Dedifferentiated amniotic fluid mesenchymal stem cell (primary cell): Measurements from ENCODE around the gene SORCS2.

Source experiments
- DNase-seq: peaks from one replicate; pipeline ENCODE4 v3.0.0-alpha.2; 2016; ENCODE audit errors: extremely low spot score

The SORCS2 gene

DNA sequence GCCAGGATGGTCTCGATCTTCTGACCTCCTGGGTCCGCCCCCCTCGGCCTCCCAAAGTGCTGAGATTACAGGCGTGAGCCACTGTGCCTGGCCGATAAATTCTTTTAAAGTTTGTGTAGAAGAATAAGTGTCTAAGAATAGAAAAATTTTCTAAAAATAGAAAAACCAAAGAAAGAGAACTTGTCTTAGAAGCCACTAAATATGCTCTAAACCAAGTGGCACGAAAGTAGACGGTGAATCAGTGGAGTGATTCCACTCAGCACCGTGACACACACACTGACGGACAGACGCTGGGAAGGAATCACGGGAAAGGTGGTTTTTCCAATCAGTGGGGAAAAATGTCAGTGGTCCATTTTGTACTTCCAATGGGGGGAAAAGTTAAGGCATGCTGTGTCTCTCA, 315.0 kb downstream of the SORCS2 start:
- no peak for DNase-seq

DNA sequence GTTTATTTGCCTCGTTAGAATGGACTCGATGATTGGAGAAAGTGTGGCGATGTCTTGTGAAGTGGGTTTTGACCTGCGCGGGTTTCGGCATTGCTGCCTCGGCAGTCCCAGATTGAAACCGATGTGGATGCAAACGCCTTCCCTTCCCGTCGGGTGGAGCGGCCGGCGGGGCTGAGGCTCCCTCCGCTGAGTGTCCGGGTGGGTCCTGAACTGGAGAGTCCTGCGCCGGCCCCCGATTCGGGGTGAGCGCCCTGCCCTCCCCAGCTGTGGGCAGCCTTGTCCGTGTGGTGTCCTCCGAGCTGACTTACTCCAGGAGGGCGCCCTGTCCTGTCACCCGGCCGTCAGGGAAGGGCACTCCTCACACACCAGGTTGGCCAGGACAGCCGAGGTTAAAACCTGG, 317.7 kb downstream of the SORCS2 start:
- DNase-seq: no peak

DNA sequence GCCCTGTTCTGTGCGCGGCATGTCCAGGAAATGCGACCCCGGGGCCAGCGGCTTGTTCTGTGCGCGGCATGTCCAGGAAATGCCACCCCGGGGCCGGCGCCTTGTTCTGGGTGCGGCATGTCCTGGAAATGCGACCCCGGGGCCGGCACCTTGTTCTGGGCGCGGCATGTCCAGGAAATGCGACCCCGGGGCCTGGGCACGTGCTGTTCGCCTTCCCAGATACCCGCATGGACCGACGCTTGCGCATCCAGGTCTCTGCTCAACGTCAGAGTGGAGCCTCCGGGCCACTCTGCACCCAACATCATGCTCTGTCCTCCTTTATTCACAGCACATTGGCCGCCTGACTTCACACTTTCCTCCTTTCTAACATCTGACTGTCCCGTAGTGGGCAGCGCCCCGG, 318.2 kb downstream of the SORCS2 start:
- no peak for DNase-seq

DNA sequence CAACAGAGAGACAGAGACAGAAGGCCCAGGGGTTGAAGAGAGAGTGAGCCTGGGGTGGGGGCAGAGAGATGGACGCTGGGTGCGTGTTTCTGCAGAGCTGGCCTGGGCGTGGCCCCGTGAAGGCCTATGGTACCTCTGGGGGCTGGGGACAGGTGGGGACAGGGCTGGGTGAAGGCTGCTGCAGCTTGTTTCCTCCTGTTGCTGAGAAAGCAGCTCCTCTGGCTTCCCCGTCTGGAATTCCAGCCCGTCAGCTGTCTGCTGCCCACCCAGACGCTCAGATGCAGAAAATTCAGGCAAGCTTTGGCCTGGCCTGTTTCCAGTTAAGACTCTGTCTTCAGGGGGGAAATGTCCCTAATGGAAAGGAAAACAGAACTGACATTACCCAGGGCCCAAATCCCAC, 319.2 kb downstream of the SORCS2 start:
- DNase-seq: no peak

DNA sequence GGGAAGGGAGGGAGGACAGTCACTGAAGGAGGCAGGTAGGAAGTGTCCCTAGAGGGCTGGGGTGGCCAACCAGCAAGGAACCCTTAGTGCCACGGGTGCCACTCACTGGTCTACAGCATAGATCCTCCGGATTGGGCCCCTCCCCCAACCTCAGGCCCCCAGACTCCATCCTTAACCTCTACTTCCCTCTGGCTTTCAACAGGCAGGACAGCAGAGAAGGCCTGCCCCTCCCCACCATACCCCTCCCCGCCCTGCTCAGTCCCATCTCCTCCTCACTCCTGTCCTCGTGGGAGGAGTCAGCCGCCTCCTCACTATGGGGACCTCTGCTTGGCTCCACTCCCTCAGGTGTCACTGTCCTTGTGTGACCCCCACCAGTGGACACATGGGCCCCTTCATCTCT, 320.1 kb downstream of the SORCS2 start:
- DNase-seq: no peak

DNA sequence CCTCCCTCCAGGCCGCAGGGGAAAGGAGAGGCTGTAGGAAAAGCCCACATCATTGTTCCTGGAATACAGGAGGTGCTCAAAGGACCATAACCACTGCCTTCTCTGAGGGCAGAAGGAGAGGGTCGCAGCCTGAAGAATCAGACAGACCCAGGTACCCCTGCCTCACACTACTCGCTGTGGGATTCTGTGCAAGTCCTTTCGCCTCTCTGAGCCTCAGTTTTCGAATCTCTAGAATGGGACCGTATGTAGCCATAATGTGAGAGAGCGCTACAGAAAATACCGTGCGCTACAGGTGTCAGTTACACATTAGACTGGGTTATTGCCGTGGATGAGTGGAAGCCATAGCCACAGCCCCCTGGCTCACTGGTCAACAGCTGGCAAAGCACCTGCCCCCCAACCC, 320.6 kb downstream of the SORCS2 start:
- no peak for DNase-seq

DNA sequence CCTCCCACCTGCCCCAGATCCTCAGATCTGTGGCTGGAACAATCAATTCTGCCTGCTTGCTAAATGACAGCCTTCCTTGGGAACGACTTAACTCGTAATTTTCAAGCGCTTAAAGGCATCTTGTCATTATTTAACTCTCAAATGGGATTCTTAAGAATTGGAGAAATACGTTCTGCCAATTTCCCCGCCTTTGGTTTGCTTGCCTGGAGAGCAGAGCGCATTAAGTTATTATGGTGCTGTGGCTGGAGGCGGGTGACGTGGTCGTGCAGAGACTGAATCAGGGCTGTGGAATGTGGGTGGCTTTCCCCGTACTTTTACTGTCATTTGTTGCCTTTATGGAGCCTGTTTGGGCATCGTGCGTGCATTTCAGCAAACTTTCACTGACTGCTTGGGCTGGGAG, 321.3 kb downstream of the SORCS2 start:
- DNase-seq: peak; percentile 76

DNA sequence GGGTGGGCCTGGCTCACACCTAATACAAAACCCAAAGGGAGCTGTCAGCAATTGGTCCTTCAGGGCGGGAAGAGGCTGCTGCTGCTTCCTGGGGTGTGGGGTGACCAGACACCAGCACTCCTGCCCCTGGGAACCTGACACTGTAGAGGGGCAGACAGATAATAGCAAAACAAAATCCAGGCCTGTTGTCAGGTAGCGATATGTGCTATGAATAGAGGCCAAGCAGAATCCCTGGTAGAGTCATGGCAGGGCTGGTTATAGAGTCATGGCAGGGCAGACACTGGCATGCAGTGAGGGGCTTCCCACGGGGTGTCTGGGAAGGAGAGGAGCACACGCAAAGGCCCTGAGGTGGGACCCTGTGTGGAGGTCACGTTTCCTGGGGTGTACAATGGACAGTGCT, 321.9 kb downstream of the SORCS2 start:
- DNase-seq: no peak

DNA sequence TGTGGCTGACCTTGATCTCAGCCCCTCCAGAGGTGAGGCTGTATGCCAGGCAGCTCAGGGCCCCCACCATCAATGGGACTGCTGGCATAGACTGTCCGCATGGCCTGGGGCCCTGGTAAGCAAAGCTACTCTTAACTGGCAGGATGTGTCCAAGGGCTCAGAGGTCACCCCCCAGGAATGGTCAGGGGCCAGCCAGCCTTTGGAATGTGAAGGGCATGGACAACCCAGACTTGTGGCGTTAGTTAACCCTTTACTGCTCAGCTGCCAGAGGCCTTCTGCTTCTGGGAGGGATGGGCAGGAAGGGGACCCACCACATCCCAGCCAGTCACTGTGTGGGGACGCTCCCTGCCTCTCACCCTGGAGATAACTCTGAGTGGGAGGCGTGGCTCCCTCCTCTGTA, 322.5 kb downstream of the SORCS2 start:
- DNase-seq: no peak

DNA sequence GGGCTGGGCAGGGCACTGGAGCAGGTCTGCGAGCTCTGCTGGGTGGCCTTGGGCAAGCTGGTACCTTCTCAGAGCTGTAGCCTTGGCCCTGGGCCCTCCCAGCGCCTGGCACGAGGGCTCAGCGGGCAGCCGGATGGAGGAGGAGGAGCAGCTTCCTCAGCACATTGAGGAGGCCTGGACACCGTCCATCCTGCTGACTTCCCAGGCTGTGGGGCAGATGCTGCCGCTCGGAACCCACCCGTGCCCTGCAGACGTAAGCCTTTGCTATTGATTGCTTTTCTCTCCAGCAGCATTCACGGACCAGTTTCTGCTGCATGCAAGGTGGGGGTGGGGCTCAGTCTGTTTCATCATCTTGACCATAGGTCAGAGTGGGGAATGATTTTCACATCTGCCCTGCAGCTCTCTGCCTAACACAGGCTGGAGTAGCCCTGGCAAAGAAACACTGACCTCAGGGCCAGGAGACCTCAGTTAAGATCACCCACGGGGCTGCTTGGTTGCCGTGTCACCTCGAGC, 323.1 kb downstream of the SORCS2 start:
- no peak for DNase-seq

DNA sequence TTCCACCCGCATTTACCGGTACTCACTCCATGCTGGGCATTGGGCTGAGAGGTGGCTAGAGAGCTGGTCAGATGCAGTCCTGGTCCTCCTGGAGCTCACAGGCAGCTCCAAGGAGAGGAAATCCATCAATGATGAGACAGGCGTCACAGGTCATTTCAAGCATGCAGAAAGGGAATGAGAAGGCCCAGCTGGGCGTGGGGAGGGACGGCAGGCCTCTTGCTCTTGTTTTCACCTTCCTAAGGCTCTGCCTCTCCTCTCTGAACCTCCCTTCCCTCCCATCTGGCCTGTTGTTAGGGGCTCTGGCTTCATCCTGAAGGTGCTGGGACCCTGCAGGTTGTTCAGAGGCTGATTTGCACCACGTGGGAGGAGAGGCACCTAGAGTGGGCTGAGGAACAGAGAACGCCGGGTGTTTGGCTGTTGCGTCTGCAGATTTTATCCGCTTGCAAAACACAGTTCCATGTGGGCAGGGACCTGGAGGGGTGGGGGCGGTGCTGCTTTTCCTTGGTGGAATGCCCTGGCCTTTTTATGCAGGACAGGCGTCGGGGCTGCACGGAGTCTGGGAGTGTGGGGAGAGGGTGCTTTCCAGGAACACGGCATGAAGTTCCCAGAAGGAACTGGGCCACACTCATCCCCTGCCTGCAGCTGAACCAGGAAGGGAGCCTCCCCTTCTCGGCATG, 323.9 kb downstream of the SORCS2 start:
- no peak for DNase-seq

DNA sequence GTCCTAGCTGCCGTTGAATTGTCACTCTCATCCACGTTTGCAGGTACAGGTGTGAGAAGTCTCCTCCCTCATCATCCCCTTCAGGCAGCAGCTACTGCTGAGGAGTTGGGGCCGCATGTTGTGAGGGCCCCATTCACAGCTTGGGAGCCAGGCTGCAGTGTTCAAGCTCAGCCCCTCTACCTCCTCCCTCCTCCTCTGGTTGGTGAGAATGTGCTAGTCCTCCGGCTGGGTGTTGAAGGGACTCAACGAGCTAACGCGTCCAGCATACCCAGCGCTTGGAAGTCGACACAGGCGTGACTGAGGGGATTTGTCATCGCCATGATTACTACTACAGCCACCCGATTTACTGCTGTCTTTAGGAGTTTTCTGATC, 324.4 kb downstream of the SORCS2 start:
- no peak for DNase-seq

DNA sequence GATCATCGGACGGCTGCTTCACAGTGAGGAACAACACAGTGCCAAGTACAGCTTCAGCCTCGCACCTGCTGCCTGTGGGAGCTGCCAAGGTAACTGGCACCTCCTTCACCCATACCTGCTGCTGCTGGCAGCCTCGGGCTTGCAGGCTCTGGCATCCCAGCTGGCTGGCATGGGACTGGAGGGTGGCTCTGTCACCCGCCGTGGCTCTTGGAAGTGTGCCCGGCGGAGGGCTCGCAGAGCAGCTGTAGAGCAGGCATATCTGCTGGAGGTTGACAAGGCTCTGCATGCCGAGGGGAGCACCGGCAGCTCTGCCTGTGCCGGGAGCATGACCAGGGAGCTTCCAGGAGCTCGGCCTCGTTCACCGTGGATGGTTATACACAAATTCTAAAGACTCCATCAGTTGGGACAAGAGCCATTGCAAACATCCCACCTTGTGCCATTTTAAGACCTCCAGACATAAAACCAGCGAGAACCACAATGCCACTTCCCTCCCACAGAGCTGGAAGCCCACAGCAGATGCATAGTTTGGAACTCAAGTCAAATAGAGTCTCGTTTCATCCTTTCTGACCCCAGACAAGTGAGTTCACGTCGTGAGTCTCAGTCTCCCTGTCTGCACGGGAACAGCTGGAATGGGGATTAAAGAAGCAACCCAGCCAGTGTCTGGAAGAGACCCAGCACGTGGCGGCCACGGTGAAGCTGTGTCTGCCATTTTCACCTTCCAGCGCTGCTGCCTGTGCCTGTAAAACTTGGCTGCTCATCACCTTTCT, 326.7 kb downstream of the SORCS2 start:
- DNase-seq: no peak

DNA sequence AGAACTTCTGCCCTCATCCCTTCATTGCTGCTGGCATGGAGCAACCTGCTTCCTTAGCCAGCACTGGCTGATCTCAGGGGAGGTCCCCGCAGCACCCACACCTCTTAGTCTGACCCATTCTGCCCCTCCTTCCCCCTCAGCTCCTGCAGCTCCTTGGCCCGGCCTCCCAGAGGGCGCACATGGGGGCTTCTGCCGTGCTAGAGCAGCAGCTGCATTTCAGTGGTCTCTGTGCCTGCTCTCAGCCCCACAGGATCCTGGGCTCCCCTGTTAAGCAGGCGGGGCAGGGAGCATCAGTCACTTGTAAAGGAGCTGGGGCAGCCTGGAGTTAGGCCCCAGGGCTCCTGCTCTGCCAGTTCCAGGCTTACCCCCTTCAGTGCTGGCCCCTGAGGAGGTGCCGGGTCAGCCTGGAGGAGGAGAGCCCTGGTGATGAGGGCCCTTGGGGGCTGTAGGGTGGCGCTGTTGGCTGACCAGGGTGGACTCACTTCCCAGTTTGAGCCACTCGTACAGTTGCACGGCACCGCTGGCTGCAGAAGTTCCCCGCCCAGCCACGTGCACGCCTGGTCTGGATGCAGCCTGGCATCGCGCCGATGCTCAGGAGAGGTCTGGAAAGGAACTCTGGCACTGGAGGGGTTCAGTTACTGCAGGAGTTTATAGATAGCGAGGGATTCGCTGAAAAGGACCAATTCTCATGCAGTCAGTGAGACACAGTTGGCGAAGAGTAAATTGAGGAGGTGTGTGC, 327.5 kb downstream of the SORCS2 start:
- no peak for DNase-seq

DNA sequence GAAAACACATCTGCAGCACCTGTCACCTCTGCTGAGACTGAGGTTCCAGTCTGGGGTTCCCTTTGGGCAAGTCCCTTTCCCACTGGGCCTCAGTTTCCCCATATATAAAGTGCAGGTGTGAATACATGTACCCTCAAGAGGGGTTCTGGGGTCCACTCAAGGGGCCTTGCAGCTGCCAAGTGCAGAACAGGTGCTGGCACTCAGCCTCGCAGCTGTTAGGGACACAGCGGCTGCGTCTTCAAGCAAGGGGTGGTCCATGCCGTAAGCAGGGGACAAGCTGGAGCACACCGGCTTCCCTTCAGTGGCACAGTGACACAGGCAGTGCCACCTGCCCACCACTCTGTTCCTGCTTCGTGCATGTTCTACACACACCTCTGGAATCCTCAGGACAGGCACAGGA, 329.3 kb downstream of the SORCS2 start:
- DNase-seq: no peak

DNA sequence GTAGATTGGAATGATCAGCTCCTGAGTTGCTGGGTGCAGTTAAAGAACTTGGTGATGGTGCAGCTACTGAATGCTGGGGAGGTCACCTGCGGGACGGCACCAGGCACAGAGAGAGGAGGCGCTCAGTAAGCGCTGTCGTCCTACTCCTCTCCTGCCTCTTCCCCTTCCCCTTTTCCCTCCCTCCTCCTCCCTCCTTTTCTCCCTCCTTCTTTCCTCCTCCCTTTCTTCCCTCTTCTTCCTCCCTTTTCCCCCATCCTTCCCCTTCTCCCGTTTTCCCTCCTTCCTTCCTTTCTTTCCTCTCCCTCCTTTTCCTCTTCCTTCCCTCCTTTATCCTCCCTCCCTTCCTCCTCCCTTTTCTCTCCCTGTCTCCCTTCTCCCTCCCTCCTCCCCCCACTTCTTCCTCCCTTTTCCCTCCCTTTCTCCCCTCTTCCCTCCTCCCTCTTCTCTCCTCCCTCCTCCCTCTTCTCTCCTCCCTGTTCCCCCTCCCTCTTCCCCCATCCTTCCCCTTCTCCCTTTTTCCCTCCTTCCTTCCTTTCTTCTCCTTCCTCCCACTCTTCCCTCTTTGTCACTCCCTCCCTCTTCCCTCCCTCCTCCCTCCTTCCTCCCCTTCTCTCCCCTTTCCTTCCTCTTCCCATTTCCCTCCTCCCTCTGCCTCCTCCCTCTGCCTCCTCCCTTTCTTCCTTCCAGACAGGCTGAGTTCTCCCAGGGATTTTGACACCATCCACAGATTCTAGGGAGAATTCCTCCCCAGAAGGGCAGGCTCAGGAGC, 330.3 kb downstream of the SORCS2 start:
- no peak for DNase-seq

DNA sequence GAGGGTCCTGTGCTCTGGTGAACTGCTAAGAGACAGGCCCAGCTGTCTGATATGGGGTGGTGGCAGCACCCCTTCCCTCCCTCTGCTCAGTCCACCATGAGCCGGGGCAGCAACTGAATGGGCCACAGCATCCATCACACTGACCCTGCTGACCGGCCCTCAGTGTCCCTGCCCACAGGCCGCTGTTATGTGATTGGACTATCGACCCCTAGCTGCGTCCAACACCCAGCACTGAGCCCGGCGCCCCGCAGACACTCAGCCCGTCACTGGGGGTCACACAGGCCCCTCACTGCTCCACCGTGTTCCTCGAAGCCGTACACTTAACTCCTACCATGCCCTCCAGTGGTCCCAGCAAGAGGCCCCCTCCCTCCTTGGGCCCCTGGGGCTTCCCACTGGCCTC, 331.2 kb downstream of the SORCS2 start:
- DNase-seq: no peak

DNA sequence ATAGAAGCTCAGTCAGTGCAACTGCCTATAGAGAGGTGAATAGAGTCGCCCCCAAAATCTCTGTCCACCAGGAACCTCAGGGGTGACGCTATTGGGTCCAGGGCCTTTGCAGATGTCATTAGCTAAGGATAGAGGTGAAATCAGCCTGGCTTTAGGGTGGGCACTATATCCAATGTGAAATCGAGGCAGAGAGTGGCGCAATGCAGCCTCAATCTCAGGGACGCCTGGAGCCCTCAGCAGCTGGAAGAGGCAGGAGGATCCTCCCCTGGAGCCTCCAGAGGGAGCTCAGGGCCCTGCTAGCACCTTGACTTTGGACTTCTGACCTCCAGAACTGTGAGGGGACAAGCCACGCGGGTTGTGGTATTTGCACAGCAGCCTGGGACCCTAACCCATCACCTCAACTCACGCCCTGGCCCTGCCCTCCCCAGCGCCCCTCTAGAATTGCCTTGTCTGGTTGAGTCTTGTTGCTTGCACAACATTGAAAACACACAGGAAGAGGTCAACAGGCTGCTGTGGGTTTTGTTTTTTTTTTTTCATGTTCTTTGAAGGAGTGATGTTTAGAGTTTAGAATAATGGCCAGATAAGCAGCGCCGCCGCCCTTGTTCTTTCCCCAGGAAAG, 331.8 kb downstream of the SORCS2 start:
- DNase-seq: no peak

DNA sequence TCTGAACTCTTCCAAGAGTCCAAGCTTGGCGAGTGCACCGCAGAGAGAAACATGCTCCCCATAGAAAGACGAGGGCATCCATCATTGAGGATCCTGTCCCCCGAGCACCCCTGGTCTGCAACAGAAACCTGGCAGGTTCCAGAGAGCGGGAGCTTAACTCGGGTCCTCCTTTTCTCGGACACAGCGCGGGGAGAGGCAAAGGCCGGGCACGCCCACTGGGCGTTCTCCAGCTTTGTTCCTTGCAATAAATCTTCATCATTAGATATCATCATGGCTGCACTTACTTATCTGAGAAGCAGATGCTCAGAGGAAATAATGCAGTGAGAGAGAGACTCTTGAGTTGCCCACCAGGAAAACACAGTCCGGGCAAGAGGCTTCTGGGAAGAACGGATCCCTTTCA, 332.5 kb downstream of the SORCS2 start:
- no peak for DNase-seq

DNA sequence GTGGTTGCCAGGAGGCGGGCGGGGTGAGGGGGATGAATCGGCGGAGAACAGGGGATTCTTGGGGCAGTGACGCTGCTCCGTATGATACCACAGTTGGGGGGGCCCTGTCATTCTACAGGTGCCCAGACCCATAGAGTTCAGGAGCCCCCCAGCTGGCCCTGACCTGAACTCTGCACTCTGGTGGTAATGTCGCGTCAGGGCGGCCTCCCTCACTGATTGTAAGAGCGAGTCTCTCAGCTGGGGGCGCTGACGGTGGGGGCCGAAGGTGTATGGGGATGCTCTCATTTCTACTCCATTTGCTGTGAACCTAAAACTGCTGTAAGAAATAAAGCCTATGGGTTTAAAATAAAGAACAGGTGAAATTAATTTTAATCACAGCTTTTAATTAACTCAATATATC, 334.2 kb downstream of the SORCS2 start:
- DNase-seq: no peak

DNA sequence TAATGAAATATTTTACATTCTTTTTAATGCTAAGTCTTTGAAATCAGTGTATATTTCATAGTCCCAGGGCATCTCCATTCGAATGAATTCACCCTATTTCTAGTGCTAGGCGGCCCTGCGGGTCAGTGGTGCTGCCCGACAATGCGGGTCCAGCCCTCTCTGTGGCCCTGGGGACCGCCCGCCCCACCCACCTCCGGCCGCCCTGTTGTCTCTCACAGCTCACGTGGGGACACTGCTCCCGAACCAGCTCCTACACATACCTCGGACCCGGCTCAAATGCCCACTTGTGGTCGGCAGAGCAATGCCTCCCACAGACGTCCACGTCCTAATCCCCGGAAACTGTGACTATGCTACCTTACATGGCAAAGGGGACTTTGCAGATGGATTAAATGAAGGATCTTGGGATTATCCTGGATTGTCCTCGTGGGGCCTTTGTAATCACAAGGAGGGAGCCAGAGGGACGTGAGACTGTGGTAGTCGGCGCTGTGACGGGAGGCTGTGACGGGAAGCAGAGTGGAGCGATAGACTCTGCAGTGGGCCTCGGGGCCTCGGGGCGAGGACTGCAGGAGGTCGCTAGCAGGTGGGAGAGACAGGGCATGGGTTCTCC, 334.7 kb downstream of the SORCS2 start:
- no peak for DNase-seq
